KBM-7 (cell line): ENCODE measurements around the gene CSPG4.
"Not testable (repeated sequence)": the region's sequence is repeated elsewhere in the genome, so short reads cannot be mapped to it uniquely, and the experiment has no call there.

Source experiments
- DNase-seq: peaks from one replicate; pipeline ENCODE4 v3.0.0-alpha.2; 2015
- in situ Hi-C: fragments of 300-500 bp; cut with MboI; formaldehyde crosslinking; loops from 2 replicates; pipeline ENCODE4 v1.14.3; 2020; ENCODE audit warnings: low sequenced_read_pairs, low pct_unique_long_range_greater_than_20kb, mixed read lengths

Gene CSPG4

GRCh38 chr15:75646112-75646943, 66.3 kb downstream of the CSPG4 start:
- DNase-seq, result peak; percentile 45

GRCh38 chr15:75644376-75644775, 68.3 kb downstream of the CSPG4 start:
- DNase-seq, result no peak
- in situ Hi-C loops, result no loop called here

More at GRCh38 chr15:75646112-75646943, 66.3 kb downstream of the CSPG4 start:
- in situ Hi-C loops, result no loop called here

- peak; percentile 38 for DNase-seq
- in situ Hi-C loops, result no loop called here
Measured at GRCh38 chr15:75641603-75642002, 71.0 kb downstream of the CSPG4 start.

GRCh38 chr15:75641179-75641503, 71.5 kb downstream of the CSPG4 start:
- no peak for DNase-seq
- in situ Hi-C loops, result no loop called here

- peak; percentile 94 for DNase-seq
- in situ Hi-C loops, result no loop called here
Measured at GRCh38 chr15:75640483-75641178, 72.0 kb downstream of the CSPG4 start.

GRCh38 chr15:75639709-75640482, 72.8 kb downstream of the CSPG4 start, which contains the start of gene IMP3:
TSS of gene IMP3 (minus strand) at chr15:75640224. CDS start at chr15:75640168, 56 bp downstream.
- DNase-seq, result peak; percentile 100
- in situ Hi-C loops, result no loop called here

- in situ Hi-C loops, result no loop called here
- no peak for DNase-seq
Measured at GRCh38 chr15:75639191-75639708, 73.4 kb downstream of the CSPG4 start.

GRCh38 chr15:75637245-75638009, 75.2 kb downstream of the CSPG4 start:
- in situ Hi-C loops, result no loop called here
- no peak for DNase-seq

GRCh38 chr15:75636026-75636425, 76.6 kb downstream of the CSPG4 start:
- in situ Hi-C loops, result no loop called here
- DNase-seq, result no peak

- in situ Hi-C loops, DNase-seq: not testable (repeated sequence)
Measured at GRCh38 chr15:75633922-75634321, 78.7 kb downstream of the CSPG4 start.

- DNase-seq, result no peak
- in situ Hi-C loops, result no loop called here
Measured at GRCh38 chr15:75631935-75632334, 80.7 kb downstream of the CSPG4 start.

- in situ Hi-C loops, result no loop called here
- peak; percentile 99 for DNase-seq
Measured at GRCh38 chr15:75625542-75626347, 86.9 kb downstream of the CSPG4 start, which contains the start of gene SNUPN. TSS of gene SNUPN (minus strand) at chr15:75625725. CDS start at chr15:75621051, 4,674 bp downstream.
